T-helper 2 cell treated with Interferon-gamma antibody and Interleukin-4, amounts not matched to agents 5 μg/mL and 100 μg/mL, for 36 hours (primary cell): ENCODE results near the gene SDK2.

ENCODE experiments used
- DNase-seq: peaks from one replicate; pipeline ENCODE4 v3.0.0; 2021; ENCODE audit warnings: low spot score
- H3K27ac Mint-ChIP-seq: one replicate; pipeline ENCODE4 v1.8.0; 2021; ENCODE audit warnings: mild to moderate bottlenecking, mixed read lengths
- H3K27me3 Mint-ChIP-seq: one replicate; pipeline ENCODE4 v1.8.0; 2021; ENCODE audit warnings: low read depth, mixed read lengths
- H3K36me3 Mint-ChIP-seq: one replicate; pipeline ENCODE4 v1.8.0; 2021; ENCODE audit warnings: low read depth, mixed read lengths
- H3K4me1 Mint-ChIP-seq: one replicate; pipeline ENCODE4 v1.8.0; 2021; ENCODE audit warnings: low read depth, mixed read lengths
- H3K4me3 Mint-ChIP-seq: one replicate; pipeline ENCODE4 v1.8.0; 2022; ENCODE audit warnings: mild to moderate bottlenecking, moderate library complexity, mixed read lengths
- H3K9me3 Mint-ChIP-seq: one replicate; pipeline ENCODE4 v1.8.0; 2021; ENCODE audit warnings: mixed read lengths

SDK2 gene

DNA sequence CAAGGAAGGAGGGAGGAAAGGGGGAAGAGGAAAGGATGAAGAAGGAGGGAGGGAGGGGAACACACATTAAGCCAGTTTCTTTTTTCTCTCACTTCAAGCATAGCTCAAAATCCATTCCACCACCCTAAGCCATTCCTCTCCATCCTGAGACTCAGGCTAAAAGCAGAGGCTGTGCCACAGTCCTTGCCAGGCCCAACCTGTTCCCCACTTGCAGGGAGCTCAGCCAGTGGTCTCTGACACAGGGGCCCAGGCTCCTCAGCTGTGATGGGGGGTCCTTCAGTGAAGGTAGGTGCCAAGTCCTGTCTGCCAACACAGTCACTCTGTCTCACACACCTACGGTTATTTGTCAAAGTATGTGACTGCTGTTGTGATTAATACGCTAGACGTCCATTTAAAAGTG lies 44.6 kb downstream of the SDK2 start:
- Mint-ChIP-seq H3K4me1 (peaks cover 1% of the 10 kb centered on the region), H3K27me3 (no peaks in the 10 kb centered on the region), H3K36me3 (no peaks in the 10 kb centered on the region), H3K4me3 (no peak overlapping the region), H3K9me3 (no peaks in the 10 kb centered on the region), H3K27ac (no peak overlapping the region)
- no peak for DNase-seq

DNA sequence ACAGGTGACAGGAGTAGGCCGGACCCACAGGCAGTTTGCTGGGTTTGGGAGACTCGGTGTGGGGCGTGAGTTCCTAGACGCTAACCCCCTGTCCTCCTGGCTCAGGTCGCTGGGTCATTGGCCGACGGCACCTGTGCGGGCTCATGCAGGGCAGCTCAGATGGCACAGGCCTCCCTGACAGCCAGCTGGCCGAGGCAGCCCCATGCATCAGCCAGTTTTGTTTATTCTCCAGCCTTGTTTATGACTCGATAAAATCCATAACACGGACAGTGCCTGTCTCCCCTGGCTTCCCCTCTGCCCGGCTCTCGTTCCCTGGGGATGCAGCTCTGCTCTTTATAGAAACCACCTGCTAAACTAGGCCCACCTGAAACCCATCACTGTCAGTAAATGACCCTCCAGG lies 46.0 kb downstream of the SDK2 start:
- H3K27me3 Mint-ChIP-seq, result no peaks in the 10 kb centered on the region
- no peaks in the 10 kb centered on the region for H3K9me3 Mint-ChIP-seq
- H3K4me3 Mint-ChIP-seq, result no peak overlapping the region
- no peaks in the 10 kb centered on the region for H3K36me3 Mint-ChIP-seq
- no peak overlapping the region for H3K27ac Mint-ChIP-seq
- no peak for DNase-seq
- H3K4me1 Mint-ChIP-seq, result peaks cover 4% of the 10 kb centered on the region

DNA sequence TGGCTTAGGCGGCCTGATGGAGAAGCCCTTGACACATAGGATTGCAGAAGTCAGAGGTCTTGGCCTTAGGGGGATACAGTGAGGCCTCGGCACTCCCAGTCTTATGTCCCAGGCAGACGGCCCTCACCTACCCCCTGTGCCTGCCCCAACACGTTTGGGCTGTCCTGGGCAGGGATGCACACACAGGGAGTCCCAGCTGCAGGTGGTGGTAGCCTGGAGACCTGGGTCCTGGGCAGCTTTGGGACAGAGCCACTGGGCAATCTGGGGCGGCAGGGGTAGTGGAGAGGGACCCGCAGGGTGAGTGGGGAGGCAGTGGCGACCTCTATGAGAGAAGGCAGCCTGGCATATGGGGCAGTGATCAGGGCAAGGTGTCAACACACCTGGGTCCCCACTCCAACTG lies 48.3 kb downstream of the SDK2 start:
- H3K27me3 Mint-ChIP-seq, result no peaks in the 10 kb centered on the region
- no peak overlapping the region for H3K27ac Mint-ChIP-seq
- no peaks in the 10 kb centered on the region for H3K9me3 Mint-ChIP-seq
- no peaks in the 10 kb centered on the region for H3K36me3 Mint-ChIP-seq
- H3K4me1 Mint-ChIP-seq, result peaks cover 22% of the 10 kb centered on the region
- DNase-seq, result no peak
- no peak overlapping the region for H3K4me3 Mint-ChIP-seq

DNA sequence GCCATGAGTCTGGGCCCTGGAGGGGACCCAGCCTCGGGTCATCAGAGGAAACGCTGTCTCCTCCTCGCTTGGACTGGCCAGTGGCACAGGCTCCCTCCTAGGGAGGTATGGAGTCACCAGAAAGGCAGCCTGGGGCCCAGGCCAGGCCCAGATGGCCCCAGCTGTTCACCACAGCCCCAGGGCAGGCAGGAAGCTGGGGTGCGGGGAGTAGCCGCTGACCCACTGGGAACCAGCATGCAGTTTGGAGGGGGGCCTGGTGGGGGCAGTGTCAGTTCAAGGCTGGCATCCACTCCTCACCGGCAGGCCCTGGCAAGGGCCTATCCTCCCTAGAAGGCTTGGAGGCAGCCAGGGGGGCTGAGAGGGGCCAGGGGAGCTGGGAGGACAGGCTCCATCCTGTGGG lies 48.8 kb downstream of the SDK2 start:
- no peaks in the 10 kb centered on the region for H3K36me3 Mint-ChIP-seq
- H3K4me1 Mint-ChIP-seq, result peaks cover 24% of the 10 kb centered on the region
- DNase-seq, result no peak
- no peaks in the 10 kb centered on the region for H3K27me3 Mint-ChIP-seq
- no peak overlapping the region for H3K4me3 Mint-ChIP-seq
- H3K27ac Mint-ChIP-seq, result no peak overlapping the region
- no peaks in the 10 kb centered on the region for H3K9me3 Mint-ChIP-seq

DNA sequence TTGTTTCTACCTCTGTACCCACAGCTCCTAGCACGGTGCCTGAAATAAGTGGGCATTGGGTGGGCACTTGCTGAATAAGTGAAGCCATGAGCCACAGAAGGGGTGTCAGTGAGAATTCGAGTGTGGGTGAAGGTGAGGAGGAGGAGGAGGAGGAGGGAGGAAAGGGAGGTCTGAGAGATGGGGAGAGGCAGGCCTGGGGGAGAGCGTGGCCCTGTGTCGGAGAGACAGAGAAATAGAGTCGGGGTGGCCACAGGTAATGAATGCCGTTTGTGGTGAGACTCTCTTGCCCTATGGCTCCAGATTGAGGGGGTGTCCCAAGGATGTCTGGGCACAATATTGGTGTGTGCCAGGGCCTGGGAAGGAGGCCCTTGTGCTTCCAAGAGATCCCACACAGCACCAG lies 49.2 kb downstream of the SDK2 start:
- DNase-seq, result no peak
- no peaks in the 10 kb centered on the region for H3K36me3 Mint-ChIP-seq
- no peaks in the 10 kb centered on the region for H3K27me3 Mint-ChIP-seq
- peaks cover 25% of the 10 kb centered on the region for H3K4me1 Mint-ChIP-seq
- H3K9me3 Mint-ChIP-seq, result no peaks in the 10 kb centered on the region
- H3K4me3 Mint-ChIP-seq, result no peak overlapping the region
- no peak overlapping the region for H3K27ac Mint-ChIP-seq

DNA sequence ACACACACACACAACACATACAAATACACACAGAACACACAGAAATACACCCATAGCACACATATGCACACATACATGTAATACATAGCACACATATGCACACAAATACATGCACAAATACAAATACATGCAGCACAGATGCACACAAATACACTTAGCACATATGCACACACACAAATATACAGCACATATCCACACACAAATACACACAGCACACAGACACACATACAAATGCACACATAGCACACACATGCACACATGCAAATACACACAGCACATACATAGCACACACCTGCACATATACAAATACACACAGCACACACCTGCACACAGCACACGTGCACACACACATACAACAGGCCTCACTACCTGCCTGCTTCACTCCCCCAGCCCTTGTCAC lies 49.6 kb downstream of the SDK2 start:
- H3K27ac Mint-ChIP-seq, result peak overlapping the region; percentile 15
- no peak overlapping the region for H3K4me3 Mint-ChIP-seq

DNA sequence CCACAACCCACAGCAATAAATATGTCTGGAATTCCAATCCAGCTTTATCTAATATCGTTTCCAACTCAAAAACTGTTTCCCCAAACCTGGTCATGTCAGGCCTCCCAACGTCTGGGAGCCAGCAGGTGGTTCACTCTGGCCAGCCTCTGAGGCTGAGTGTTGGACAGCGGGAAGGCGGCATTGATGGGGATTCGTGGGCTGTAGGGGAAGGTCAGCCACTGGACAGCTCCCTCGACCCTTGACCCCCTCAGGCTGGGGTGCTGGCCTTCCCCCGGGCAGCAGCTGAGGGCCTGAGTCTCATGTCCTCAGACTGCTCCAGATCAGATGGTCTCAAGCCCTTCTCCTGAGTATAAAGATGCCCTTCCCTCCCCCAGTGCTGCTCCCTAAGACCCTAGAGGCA lies 50.2 kb downstream of the SDK2 start:
- Mint-ChIP-seq H3K27me3 (no peaks in the 10 kb centered on the region), H3K4me3 (no peak overlapping the region), H3K4me1 (peaks cover 27% of the 10 kb centered on the region), H3K36me3 (no peaks in the 10 kb centered on the region), H3K27ac (peak overlapping the region; percentile 22), H3K9me3 (no peaks in the 10 kb centered on the region)
- DNase-seq, result no peak

More for the DNA sequence above, 49.6 kb downstream of the SDK2 start:
- Mint-ChIP-seq H3K36me3 (no peaks in the 10 kb centered on the region), H3K27me3 (no peaks in the 10 kb centered on the region), H3K4me1 (peaks cover 25% of the 10 kb centered on the region), H3K9me3 (no peaks in the 10 kb centered on the region)
- no peak for DNase-seq

DNA sequence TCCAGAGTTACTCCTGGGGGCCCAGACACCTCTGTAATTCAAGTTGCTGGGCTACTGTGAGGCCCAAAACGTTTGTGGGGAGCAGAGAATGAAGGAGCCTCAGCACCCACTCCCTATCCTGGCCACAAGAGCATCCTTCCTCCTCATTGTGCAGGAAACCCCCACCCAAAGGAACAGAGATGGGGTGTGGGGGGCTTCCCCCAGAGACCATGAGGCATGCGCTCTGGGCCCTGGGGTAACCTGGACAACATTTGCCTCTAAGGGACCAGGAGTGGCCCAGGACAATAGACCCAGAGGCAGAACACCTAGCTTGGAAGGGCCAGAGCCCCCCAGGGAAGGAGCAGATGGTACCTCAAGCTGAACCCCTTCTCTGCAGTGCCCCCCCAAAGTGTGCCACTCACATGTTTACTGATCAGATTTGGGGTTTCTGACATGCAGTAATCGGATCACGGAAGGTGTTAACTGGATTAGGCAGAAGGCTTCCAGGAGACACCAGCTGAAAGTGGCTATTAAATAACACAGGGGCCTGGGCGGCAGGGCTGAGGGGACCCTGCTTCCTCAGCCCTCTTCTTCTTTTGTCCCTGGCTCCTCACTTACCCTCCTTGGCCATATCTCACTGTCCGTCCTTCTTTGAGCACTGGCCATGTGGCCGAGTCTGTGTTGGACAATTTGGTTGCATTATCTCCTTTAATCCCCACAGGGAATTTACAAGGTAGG lies 50.8 kb downstream of the SDK2 start:
- Mint-ChIP-seq H3K4me3 (peak overlapping the region; percentile 23), H3K27me3 (no peaks in the 10 kb centered on the region), H3K27ac (no peak overlapping the region), H3K36me3 (no peaks in the 10 kb centered on the region), H3K9me3 (no peaks in the 10 kb centered on the region), H3K4me1 (peaks cover 31% of the 10 kb centered on the region)
- no peak for DNase-seq

DNA sequence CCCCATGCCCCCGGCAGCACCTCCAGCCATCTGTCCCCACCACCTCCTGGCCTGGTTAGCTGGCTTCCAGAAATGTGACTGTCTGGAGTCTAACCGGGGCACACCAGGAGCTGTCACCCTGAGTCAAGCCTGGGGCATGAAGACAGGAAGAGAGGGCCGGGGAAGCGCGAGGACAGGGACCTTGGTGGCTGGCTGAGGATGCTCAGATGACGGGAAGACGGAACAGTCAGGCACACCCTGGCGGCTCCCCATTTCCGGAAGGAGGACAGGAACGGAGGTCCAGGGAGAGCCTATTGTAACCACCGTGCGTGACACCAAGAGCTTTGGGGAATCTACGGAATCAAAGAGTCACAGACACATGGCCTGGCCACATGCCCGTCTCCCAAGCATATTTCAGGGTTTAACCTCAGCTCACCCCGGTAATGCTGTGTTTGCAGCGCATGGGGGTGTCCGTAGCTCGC lies 51.7 kb downstream of the SDK2 start:
- H3K27me3 Mint-ChIP-seq, result no peaks in the 10 kb centered on the region
- peak overlapping the region; percentile 82 for H3K4me3 Mint-ChIP-seq
- no peaks in the 10 kb centered on the region for H3K9me3 Mint-ChIP-seq
- DNase-seq, result no peak
- H3K36me3 Mint-ChIP-seq, result no peaks in the 10 kb centered on the region
- H3K27ac Mint-ChIP-seq, result peak overlapping the region; percentile 93
- H3K4me1 Mint-ChIP-seq, result peaks cover 33% of the 10 kb centered on the region

DNA sequence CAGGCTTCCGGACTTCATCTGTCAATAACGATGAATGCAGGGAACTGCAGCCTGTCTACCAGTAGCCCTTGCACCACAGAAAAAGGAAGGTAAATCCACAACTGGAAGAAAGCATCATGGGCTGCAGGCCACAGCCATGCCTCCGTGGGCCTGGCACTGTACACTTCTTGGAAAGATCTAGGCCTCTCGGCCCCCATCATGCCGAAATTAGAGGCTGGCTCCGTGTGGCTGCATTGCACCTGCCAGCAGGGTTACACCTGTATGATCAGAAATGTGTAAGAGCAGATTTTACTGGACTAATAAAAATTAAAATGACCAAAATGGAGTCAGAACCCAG lies 52.2 kb downstream of the SDK2 start:
- peak overlapping the region; percentile 93 for H3K27ac Mint-ChIP-seq
- DNase-seq, result no peak
- no peaks in the 10 kb centered on the region for H3K36me3 Mint-ChIP-seq
- peak overlapping the region; percentile 82 for H3K4me3 Mint-ChIP-seq
- H3K4me1 Mint-ChIP-seq, result peaks cover 34% of the 10 kb centered on the region
- no peaks in the 10 kb centered on the region for H3K9me3 Mint-ChIP-seq
- no peaks in the 10 kb centered on the region for H3K27me3 Mint-ChIP-seq

DNA sequence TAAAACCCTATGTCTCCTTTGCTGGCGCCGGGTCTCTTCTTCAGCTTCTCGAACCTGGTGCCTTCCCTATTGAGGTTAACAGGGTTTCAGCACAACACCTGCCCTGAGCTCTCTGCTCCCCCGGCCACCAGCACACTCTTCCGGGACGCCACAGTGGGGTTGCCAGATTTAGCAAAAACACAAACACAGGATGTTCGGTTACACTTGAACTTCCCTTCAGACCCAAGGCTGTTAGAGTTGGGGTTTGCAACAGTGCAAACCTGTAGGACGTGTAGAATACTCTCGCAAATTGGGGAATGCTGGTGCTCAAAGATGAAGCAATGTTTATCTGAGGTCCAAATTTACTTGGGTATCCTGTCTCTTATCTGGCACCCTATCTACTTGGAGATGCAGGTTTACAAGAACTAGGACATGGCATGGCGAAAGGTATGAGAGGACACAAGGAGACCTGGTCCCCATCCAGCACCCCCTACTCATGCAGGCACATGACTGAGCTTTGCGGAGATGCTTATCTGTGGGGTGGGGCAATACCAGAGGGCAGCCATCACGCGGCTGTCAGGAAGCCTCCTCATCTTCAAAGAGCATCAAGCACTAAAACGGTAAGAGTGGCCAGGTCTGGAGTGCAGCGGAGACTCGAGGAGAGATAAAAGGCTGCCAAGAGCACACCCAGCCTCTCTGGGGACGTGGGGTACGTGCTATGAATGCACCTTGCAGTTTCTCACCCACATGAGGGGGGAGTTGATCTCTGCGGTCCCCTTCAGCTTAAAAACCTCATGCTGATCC lies 52.8 kb downstream of the SDK2 start:
- peaks cover 34% of the 10 kb centered on the region for H3K4me1 Mint-ChIP-seq

DNA sequence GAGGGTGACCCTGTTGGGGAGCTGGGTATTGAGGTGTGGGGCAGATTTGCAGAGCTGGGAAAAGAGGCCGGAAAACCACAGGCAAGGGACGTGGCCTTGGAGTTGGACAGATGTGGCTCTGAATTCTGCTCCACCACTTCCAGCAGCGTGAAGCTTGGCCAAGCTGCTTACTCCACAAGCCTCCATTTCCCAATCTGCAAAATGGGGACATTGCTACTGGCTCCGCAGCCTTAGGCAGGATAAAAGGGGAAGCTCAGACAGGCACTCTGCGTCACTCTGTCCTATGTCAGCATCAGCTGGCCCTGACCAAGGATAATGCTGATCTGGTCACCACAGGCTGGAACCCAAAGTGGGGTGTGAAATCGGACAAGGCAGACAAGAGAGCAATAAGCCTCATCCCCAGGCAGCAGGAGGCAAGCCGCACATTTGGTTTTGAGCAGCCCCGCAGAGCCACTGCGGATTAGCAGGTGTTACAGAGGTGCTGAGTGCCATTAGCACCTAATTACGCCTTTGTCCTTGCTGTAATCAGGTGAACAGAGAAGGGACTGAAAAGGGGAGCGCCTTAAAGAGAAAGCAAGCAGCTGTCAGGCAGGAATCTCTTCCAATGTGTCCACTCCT lies 54.8 kb downstream of the SDK2 start:
- Mint-ChIP-seq H3K27me3 (no peaks in the 10 kb centered on the region), H3K4me3 (no peak overlapping the region), H3K9me3 (no peaks in the 10 kb centered on the region), H3K36me3 (no peaks in the 10 kb centered on the region), H3K4me1 (peaks cover 31% of the 10 kb centered on the region), H3K27ac (no peak overlapping the region)
- DNase-seq, result no peak

More for the DNA sequence above, 52.8 kb downstream of the SDK2 start:
- Mint-ChIP-seq H3K36me3 (no peaks in the 10 kb centered on the region), H3K4me3 (peak overlapping the region; percentile 82), H3K9me3 (no peaks in the 10 kb centered on the region), H3K27ac (peak overlapping the region; percentile 93), H3K27me3 (no peaks in the 10 kb centered on the region)
- DNase-seq, result peak; percentile 8

DNA sequence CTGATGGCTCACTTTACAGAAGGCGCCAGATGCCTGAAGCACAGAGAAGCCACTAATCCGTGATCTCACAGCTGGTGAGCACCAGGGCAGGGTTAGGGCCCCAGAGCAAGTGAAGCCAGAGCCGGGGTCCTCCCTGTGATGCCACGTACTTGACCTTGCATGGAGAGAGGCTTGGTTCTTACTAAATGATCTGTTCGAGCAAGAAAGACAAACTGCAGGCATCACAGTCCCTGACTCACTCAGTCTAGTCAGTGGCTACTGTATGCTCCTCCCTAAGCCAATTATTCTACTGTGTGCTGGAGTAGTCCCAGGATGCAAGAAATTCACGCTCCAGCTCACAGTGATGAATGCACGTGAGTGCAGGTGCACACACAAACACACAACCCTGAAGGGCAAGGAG lies 55.4 kb downstream of the SDK2 start:
- Mint-ChIP-seq H3K4me1 (peaks cover 30% of the 10 kb centered on the region), H3K4me3 (no peak overlapping the region)

DNA sequence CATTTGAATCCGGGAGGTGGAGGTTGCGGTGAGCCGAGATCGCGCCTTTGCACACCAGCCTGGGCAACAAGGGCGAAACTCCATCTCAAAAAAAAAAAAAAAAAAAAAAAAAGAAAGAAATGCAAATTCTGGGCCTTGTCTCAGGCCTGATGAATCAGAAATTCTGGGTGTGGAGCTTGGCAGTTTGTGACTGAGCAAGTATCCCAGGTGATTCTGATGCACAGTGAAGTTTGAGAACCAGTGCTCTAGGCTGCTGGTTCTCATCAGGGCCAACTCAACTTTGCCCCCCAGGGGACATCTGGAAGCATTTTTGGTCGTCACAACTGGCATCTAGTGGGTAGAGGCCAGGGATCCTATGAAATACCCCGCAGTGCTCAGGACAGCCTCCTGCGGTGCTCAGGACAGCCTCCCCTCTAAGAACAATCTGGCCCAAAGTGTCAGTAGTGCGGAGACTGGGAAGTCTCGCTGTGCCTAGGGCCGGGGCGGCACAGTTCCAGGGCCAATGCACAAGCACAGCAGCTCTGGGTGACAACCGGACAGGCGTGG lies 55.9 kb downstream of the SDK2 start:
- no peaks in the 10 kb centered on the region for H3K9me3 Mint-ChIP-seq
- H3K4me1 Mint-ChIP-seq, result peaks cover 30% of the 10 kb centered on the region
- no peaks in the 10 kb centered on the region for H3K36me3 Mint-ChIP-seq
- H3K27ac Mint-ChIP-seq, result no peak overlapping the region
- no peak overlapping the region for H3K4me3 Mint-ChIP-seq
- no peaks in the 10 kb centered on the region for H3K27me3 Mint-ChIP-seq
- DNase-seq, result no peak

More for the DNA sequence above, 55.4 kb downstream of the SDK2 start:
- DNase-seq, result no peak
- Mint-ChIP-seq H3K9me3 (no peaks in the 10 kb centered on the region), H3K27me3 (no peaks in the 10 kb centered on the region), H3K27ac (no peak overlapping the region), H3K36me3 (no peaks in the 10 kb centered on the region)
